ENCODE results near the gene BAZ2B. TPM values are rescaled to one million over a fixed set of nuclear protein-coding genes. Genes with fewer than 3 reads are reported as not detected.

Gene BAZ2B
- total RNA-seq, 2 experiments from 2014 or later: 17.9 to 18.5 TPM

GRCh38 chr2:159446817-159447216 lies 169.5 kb downstream of the BAZ2B start:
- no peak for TF ChIP-seq CTCF (IDR thresholded peaks at IDR 0.05)
- no peaks in the 10 kb centered on the region for H3K27me3 ChIP-seq (ENCODE audit: control insufficient read depth in 1 of 2, insufficient read depth in 2 of 2, low read length in 2 of 2)
- Mint-ChIP-seq H3K27me3 (no peaks in the 10 kb centered on the region), H3K27ac (no peak overlapping the region), H3K36me3 (ENCODE audit: low read depth) (peaks cover 65% of the 10 kb centered on the region), H3K9me3 (no peaks in the 10 kb centered on the region), H3K4me3 (no peak overlapping the region), H3K4me1 (ENCODE audit: low read depth) (no peaks in the 10 kb centered on the region)
- no peaks in the 10 kb centered on the region for H3K9me3 ChIP-seq (ENCODE audit: control insufficient read depth in 1 of 2, insufficient read depth in 1 of 2, low read length in 2 of 2)
- intact Hi-C loops (cut with DNase I, micrococcal nuclease): no loop called here
- H3K4me1 ChIP-seq (ENCODE audit: insufficient read depth, low read length): no peaks in the 10 kb centered on the region
- H3K36me3 ChIP-seq (ENCODE audit: insufficient read depth, low read length): peaks cover 36% of the 10 kb centered on the region
- ChIA-PET POLR2A (no interaction called here), CTCF (interaction anchor here (0.6 kb wide), 1 partner anchor 604 kb away, joined by 3 read pairs; no protein-coding TSS in a partner anchor)
- ATAC-seq (ENCODE audit: poor library complexity) (no peak), DNase-seq (no peak)
- no peak overlapping the region for H3K27ac ChIP-seq (ENCODE audit: low read depth in 1 of 2, low read length in 2 of 2)
- no peak overlapping the region for H3K4me3 ChIP-seq (ENCODE audit: low read length)

- ChIA-PET CTCF (interaction anchor here (0.6 kb wide), 1 partner anchor 603 kb away, joined by 3 read pairs; no protein-coding TSS in a partner anchor), POLR2A (no interaction called here)
- H3K4me1 ChIP-seq (ENCODE audit: insufficient read depth, low read length): no peaks in the 10 kb centered on the region
- peaks cover 36% of the 10 kb centered on the region for H3K36me3 ChIP-seq (ENCODE audit: insufficient read depth, low read length)
- no peaks in the 10 kb centered on the region for H3K9me3 Mint-ChIP-seq
- ATAC-seq (ENCODE audit: poor library complexity): no peak
- no peaks in the 10 kb centered on the region for H3K27me3 ChIP-seq (ENCODE audit: control insufficient read depth in 1 of 2, insufficient read depth in 2 of 2, low read length in 2 of 2)
- TF ChIP-seq CTCF (IDR thresholded peaks at IDR 0.05): no peak
- peaks cover 68% of the 10 kb centered on the region for H3K36me3 Mint-ChIP-seq (ENCODE audit: low read depth)
- DNase-seq: no peak
- H3K27ac ChIP-seq (ENCODE audit: low read depth in 1 of 2, low read length in 2 of 2): no peak overlapping the region
- no peak overlapping the region for H3K4me3 ChIP-seq (ENCODE audit: low read length)
- H3K4me3 Mint-ChIP-seq: no peak overlapping the region
- intact Hi-C loops (cut with DNase I, micrococcal nuclease): no loop called here
- no peaks in the 10 kb centered on the region for H3K4me1 Mint-ChIP-seq (ENCODE audit: low read depth)
- H3K27ac Mint-ChIP-seq: no peak overlapping the region
- H3K27me3 Mint-ChIP-seq: no peaks in the 10 kb centered on the region
- no peaks in the 10 kb centered on the region for H3K9me3 ChIP-seq (ENCODE audit: control insufficient read depth in 1 of 2, insufficient read depth in 1 of 2, low read length in 2 of 2)
These were observed 170.1 kb downstream of the BAZ2B start for GRCh38 chr2:159446201-159446600.

GRCh38 chr2:159445307-159445706 lies 171.0 kb downstream of the BAZ2B start:
- DNase-seq (no peak), ATAC-seq (ENCODE audit: poor library complexity) (no peak)
- H3K9me3 ChIP-seq (ENCODE audit: control insufficient read depth in 1 of 2, insufficient read depth in 1 of 2, low read length in 2 of 2): no peaks in the 10 kb centered on the region
- peaks cover 75% of the 10 kb centered on the region for H3K36me3 Mint-ChIP-seq (ENCODE audit: low read depth)
- intact Hi-C loops (cut with DNase I, micrococcal nuclease): no loop called here
- no peaks in the 10 kb centered on the region for H3K27me3 ChIP-seq (ENCODE audit: control insufficient read depth in 1 of 2, insufficient read depth in 2 of 2, low read length in 2 of 2)
- H3K27me3 Mint-ChIP-seq: no peaks in the 10 kb centered on the region
- TF ChIP-seq CTCF (IDR thresholded peaks at IDR 0.05): no peak
- CTCF ChIA-PET: no interaction called here
- POLR2A ChIA-PET: interaction anchor here (0.6 kb wide), 1 partner anchor 23 kb away, joined by 3 read pairs; no protein-coding TSS in a partner anchor
- H3K4me3 ChIP-seq (ENCODE audit: low read length): no peak overlapping the region
- H3K4me1 Mint-ChIP-seq (ENCODE audit: low read depth): no peaks in the 10 kb centered on the region
- no peaks in the 10 kb centered on the region for H3K9me3 Mint-ChIP-seq
- peaks cover 36% of the 10 kb centered on the region for H3K36me3 ChIP-seq (ENCODE audit: insufficient read depth, low read length)
- no peak overlapping the region for H3K27ac Mint-ChIP-seq
- H3K4me3 Mint-ChIP-seq: no peak overlapping the region
- no peaks in the 10 kb centered on the region for H3K4me1 ChIP-seq (ENCODE audit: insufficient read depth, low read length)
- H3K27ac ChIP-seq (ENCODE audit: low read depth in 1 of 2, low read length in 2 of 2): no peak overlapping the region
